ENCODE measurements around the gene ASTN2. TPM values are rescaled to one million over a fixed set of nuclear protein-coding genes. Genes with fewer than 3 reads are reported as not detected.

ASTN2 gene
- total RNA-seq, 1 donor from 2014 or later = 2.3 TPM

- Histone ChIP-seq H3K4me3 (no peak overlapping the region), H3K36me3 (peaks cover under 1 to 9% of the 10 kb centered on the region in 2 donors), H3K27ac (peak overlapping the region in 1 of 2 donors; percentile 56), H3K4me1 (no peaks in the 10 kb centered on the region), H3K9me3 (no peaks in the 10 kb centered on the region), H3K27me3 (no peaks in the 10 kb centered on the region)
- intact Hi-C loops (cut with DNase I) = no loop called here
- no peak for TF ChIP-seq CTCF (IDR thresholded peaks at IDR 0.05)
- DNase-seq (ENCODE audit: low spot score in 2 of 2) = no peak
Observed at GRCh38 chr9:116705531-116705930, 709.3 kb downstream of the ASTN2 start.

- H3K9me3 ChIP-seq = no peaks in the 10 kb centered on the region
- H3K27ac ChIP-seq = no peak overlapping the region
- no peaks in the 10 kb centered on the region for H3K27me3 ChIP-seq
- DNase-seq (ENCODE audit: low spot score in 2 of 2) = no peak
- no peak for TF ChIP-seq CTCF (IDR thresholded peaks at IDR 0.05)
- H3K4me1 ChIP-seq = no peaks in the 10 kb centered on the region
- peaks cover 11 to 20% of the 10 kb centered on the region in 2 donors for H3K36me3 ChIP-seq
- intact Hi-C loops (cut with DNase I) = no loop called here
- H3K4me3 ChIP-seq = no peak overlapping the region
Observed at GRCh38 chr9:116704470-116704869, 710.4 kb downstream of the ASTN2 start.

- intact Hi-C loops (cut with DNase I) = no loop called here
- no peaks in the 10 kb centered on the region for H3K27me3 ChIP-seq
Observed at GRCh38 chr9:116703634-116704033, 711.2 kb downstream of the ASTN2 start.

GRCh38 chr9:116701940-116702642 is 712.8 kb downstream of the ASTN2 start:
- Histone ChIP-seq H3K27ac (no peak overlapping the region), H3K4me1 (peaks cover 0 to 3% of the 10 kb centered on the region in 2 donors), H3K4me3 (no peak overlapping the region), H3K27me3 (no peaks in the 10 kb centered on the region), H3K9me3 (no peaks in the 10 kb centered on the region), H3K36me3 (peaks cover 35 to 40% of the 10 kb centered on the region in 2 donors)
- intact Hi-C loops (cut with DNase I) = no loop called here
- no peak for TF ChIP-seq CTCF (IDR thresholded peaks at IDR 0.05)
- DNase-seq (ENCODE audit: low spot score in 2 of 2) = no peak

More at GRCh38 chr9:116703634-116704033, 711.2 kb downstream of the ASTN2 start:
- no peak overlapping the region for H3K4me3 ChIP-seq
- no peaks in the 10 kb centered on the region for H3K9me3 ChIP-seq
- no peak for DNase-seq (ENCODE audit: low spot score in 2 of 2)
- H3K27ac ChIP-seq = no peak overlapping the region
- TF ChIP-seq CTCF (IDR thresholded peaks at IDR 0.05) = no peak
- no peaks in the 10 kb centered on the region for H3K4me1 ChIP-seq
- H3K36me3 ChIP-seq = peaks cover 20 to 28% of the 10 kb centered on the region in 2 donors

- no peak for DNase-seq (ENCODE audit: low spot score in 2 of 2)
- no peaks in the 10 kb centered on the region for H3K9me3 ChIP-seq
- TF ChIP-seq CTCF (IDR thresholded peaks at IDR 0.05) = no peak
- no peak overlapping the region for H3K27ac ChIP-seq
- H3K36me3 ChIP-seq = peaks cover 35 to 40% of the 10 kb centered on the region in 2 donors
- no peaks in the 10 kb centered on the region for H3K27me3 ChIP-seq
- H3K4me3 ChIP-seq = no peak overlapping the region
- peaks cover 0 to 4% of the 10 kb centered on the region in 2 donors for H3K4me1 ChIP-seq
- intact Hi-C loops (cut with DNase I) = no loop called here
Observed at GRCh38 chr9:116700882-116701865, 713.7 kb downstream of the ASTN2 start.

All from ascending aorta (tissue), 2 donors.